ENCODE results near the gene DAPK2.

DAPK2 gene

DNA sequence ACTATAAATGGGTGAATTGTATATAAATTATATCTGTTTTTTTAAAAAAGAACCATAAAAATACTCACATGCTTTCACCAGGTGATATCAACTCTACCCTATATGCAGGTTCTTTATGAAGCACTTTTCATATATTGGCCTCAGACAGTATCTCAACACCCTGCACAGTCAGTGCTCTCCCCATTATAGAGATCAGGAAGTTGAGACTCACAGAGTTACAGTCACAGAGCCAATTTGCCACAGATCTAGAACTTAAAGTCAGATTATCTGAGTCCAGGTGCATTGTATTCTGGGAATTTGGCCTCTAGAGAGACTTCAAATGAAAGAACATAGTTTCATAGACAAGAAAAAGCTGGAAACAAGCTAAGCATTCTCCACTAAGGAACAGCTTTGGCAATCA is 38.1 kb downstream of the DAPK2 start:
- in situ Hi-C loops (cut with HindIII; ENCODE audit: low pct_ligation_motif_present, low sequenced_read_pairs), result no loop called here
- no peak overlapping the region for H3K4me3 ChIP-seq (ENCODE audit: low read depth, low read length)
- no peaks in the 10 kb centered on the region for H3K27me3 ChIP-seq (replicated peaks)
- no peaks in the 10 kb centered on the region for H3K36me3 ChIP-seq (replicated peaks)
- TF ChIP-seq, protein P1, sequence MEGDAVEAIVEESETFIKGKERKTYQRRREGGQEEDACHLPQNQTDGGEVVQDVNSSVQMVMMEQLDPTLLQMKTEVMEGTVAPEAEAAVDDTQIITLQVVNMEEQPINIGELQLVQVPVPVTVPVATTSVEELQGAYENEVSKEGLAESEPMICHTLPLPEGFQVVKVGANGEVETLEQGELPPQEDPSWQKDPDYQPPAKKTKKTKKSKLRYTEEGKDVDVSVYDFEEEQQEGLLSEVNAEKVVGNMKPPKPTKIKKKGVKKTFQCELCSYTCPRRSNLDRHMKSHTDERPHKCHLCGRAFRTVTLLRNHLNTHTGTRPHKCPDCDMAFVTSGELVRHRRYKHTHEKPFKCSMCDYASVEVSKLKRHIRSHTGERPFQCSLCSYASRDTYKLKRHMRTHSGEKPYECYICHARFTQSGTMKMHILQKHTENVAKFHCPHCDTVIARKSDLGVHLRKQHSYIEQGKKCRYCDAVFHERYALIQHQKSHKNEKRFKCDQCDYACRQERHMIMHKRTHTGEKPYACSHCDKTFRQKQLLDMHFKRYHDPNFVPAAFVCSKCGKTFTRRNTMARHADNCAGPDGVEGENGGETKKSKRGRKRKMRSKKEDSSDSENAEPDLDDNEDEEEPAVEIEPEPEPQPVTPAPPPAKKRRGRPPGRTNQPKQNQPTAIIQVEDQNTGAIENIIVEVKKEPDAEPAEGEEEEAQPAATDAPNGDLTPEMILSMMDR (IDR thresholded peaks at IDR 0.05; ENCODE audit: low read depth, low read length, missing control alignments), result no peak
- H3K27ac ChIP-seq, result no peak overlapping the region
- DNase-seq, result no peak

GRCh38 chr15:64006642-64007041 is 39.6 kb downstream of the DAPK2 start:
- Histone ChIP-seq H3K4me3 (ENCODE audit: low read depth, low read length) (no peak overlapping the region), H3K27ac (no peak overlapping the region), H3K36me3 (replicated peaks) (no peaks in the 10 kb centered on the region), H3K27me3 (replicated peaks) (no peaks in the 10 kb centered on the region)
- DNase-seq, result no peak
- TF ChIP-seq, protein P1 (IDR thresholded peaks at IDR 0.05; ENCODE audit: low read depth, low read length, missing control alignments), result no peak
- in situ Hi-C loops (cut with HindIII; ENCODE audit: low pct_ligation_motif_present, low sequenced_read_pairs), result no loop called here

GRCh38 chr15:64004587-64004986 is 41.7 kb downstream of the DAPK2 start:
- Histone ChIP-seq H3K4me3 (ENCODE audit: low read depth, low read length) (no peak overlapping the region), H3K36me3 (replicated peaks) (no peaks in the 10 kb centered on the region), H3K27ac (no peak overlapping the region), H3K27me3 (replicated peaks) (no peaks in the 10 kb centered on the region)
- in situ Hi-C loops (cut with HindIII; ENCODE audit: low pct_ligation_motif_present, low sequenced_read_pairs), result no loop called here
- DNase-seq, result no peak
- TF ChIP-seq, protein P1 (IDR thresholded peaks at IDR 0.05; ENCODE audit: low read depth, low read length, missing control alignments), result no peak

DNA sequence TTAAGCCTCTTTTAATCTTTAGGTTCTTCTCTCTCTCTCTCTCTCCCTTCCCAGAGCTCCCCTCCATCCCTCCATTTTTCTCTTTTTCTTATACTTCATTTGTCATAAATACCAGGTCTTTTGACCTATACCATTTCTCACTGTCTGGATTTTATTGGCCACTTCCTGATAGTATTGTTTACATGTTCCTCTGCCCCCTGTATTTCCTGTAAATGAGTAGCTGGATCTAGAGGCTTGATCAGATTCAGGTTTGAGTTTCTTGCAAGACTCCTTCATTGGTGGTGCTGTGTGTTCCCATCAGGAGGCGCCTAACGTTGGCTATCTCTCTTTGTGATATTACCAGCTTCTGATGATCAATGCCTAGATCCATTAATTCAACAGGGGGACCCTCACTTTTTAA is 42.2 kb downstream of the DAPK2 start:
- TF ChIP-seq, protein P1 (IDR thresholded peaks at IDR 0.05; ENCODE audit: low read depth, low read length, missing control alignments), result no peak
- no peaks in the 10 kb centered on the region for H3K27me3 ChIP-seq (replicated peaks)
- in situ Hi-C loops (cut with HindIII; ENCODE audit: low pct_ligation_motif_present, low sequenced_read_pairs), result no loop called here
- no peak for DNase-seq
- no peak overlapping the region for H3K4me3 ChIP-seq (ENCODE audit: low read depth, low read length)
- no peak overlapping the region for H3K27ac ChIP-seq
- H3K36me3 ChIP-seq (replicated peaks), result no peaks in the 10 kb centered on the region

GRCh38 chr15:64003182-64003581 is 43.1 kb downstream of the DAPK2 start:
- in situ Hi-C loops (cut with HindIII; ENCODE audit: low pct_ligation_motif_present, low sequenced_read_pairs), result no loop called here
- TF ChIP-seq, protein P1 (IDR thresholded peaks at IDR 0.05; ENCODE audit: low read depth, low read length, missing control alignments), result no peak
- Histone ChIP-seq H3K27ac (no peak overlapping the region), H3K27me3 (replicated peaks) (no peaks in the 10 kb centered on the region), H3K36me3 (replicated peaks) (no peaks in the 10 kb centered on the region), H3K4me3 (ENCODE audit: low read depth, low read length) (no peak overlapping the region)
- no peak for DNase-seq

- no peak overlapping the region for H3K27ac ChIP-seq
- no peaks in the 10 kb centered on the region for H3K36me3 ChIP-seq (replicated peaks)
- H3K27me3 ChIP-seq (replicated peaks), result no peaks in the 10 kb centered on the region
- in situ Hi-C loops (cut with HindIII; ENCODE audit: low pct_ligation_motif_present, low sequenced_read_pairs), result no loop called here
- H3K4me3 ChIP-seq (ENCODE audit: low read depth, low read length), result no peak overlapping the region
- TF ChIP-seq, protein P1 (IDR thresholded peaks at IDR 0.05; ENCODE audit: low read depth, low read length, missing control alignments), result no peak
- DNase-seq, result no peak
These were observed 45.1 kb downstream of the DAPK2 start for GRCh38 chr15:64001148-64001547.

All from brain microvascular endothelial cell (primary cell).